GM12865 (cell line): Measurements from ENCODE around the gene TAF10.

Source experiments
- DNase-seq: peaks from one replicate; pipeline ENCODE4 v3.0.0; 2010; ENCODE audit warnings: low read depth
- H3K4me3 ChIP-seq: 2 replicates; pipeline ENCODE4 v1.5.1; 2011; ENCODE audit warnings: mild to moderate bottlenecking, low read depth, low read length, control low read depth
- CTCF ChIP-seq: IDR thresholded peaks from 2 replicates; pipeline ENCODE4 v1.5.1; 2011; ENCODE audit warnings: low read length, control low read depth, low read depth, inconsistent platforms; ENCODE audit not compliant: insufficient read depth; ENCODE audit errors: missing control alignments

Gene TAF10

DNA sequence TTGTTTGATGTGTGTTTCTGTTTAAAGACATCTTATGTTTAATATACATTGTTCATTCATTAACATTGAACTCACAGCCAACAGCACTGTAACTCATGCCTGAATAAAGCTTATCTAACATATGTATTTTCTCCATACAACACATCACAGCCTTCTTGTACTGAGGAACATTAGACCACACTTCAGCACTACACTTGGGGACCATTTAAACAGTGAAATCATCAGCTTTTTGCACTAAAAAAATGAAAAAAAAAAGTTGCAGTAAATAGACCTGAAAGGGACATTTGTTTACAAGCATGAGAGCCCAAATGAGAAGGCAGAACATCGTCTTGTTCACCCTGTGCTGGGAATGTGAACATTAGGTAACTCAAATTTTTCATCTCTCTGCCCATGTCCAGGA, 22.5 kb upstream of the TAF10 start:
- no peak for DNase-seq
- H3K4me3 ChIP-seq: no peak overlapping the region
- TF ChIP-seq CTCF: no peak

- TF ChIP-seq CTCF: no peak
- no peak overlapping the region for H3K4me3 ChIP-seq
- DNase-seq: no peak
Observed at GRCh38 chr11:6633422-6634408, 21.7 kb upstream of the TAF10 start.

DNA sequence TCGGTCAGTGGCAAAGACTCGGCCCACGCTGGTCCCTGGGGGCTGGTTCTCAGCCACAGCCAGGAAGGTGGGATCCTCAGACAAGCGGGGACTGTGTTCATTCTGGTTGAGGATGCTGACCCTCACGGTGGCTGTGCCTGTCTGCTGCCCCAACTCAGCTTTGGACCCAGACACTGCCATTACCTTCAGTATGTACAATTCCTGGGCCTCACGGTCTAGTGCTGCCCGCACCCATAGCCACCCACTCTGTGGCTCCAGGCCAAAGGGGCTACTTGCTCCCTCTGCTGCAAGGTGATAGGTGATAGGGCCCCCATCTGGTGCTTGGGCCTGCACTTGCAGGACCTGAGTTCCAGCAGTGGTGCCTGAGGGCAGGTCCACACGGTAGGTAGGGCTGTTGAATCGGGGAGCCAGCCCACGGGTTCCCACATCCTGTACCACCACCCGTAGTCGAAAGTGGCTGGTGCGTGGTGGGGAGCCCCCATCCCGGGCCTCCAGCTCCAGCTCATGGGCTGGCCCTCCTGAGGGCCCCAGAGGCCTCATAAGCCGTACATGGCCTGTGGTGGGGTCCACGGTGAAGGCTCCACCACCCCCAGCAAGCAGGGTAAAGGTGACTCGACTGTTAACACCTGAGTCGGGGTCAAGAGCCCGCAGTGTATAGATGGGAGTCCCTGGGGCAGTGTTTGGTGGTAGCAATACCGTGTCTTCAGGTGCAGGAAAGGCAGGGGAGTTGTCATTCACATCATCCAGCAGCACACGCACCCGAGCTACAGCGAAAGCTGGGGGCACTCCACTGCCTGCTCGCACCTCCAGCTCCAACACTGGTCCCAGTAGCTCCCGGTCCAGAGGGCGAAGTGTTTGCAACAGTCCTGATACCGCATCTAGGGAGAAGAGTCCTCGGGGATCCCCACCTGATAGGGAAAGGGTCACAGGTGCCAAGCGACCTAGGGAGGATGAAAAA, 20.4 kb upstream of the TAF10 start:
- no peak for DNase-seq
- no peak overlapping the region for H3K4me3 ChIP-seq
- TF ChIP-seq CTCF: no peak

DNA sequence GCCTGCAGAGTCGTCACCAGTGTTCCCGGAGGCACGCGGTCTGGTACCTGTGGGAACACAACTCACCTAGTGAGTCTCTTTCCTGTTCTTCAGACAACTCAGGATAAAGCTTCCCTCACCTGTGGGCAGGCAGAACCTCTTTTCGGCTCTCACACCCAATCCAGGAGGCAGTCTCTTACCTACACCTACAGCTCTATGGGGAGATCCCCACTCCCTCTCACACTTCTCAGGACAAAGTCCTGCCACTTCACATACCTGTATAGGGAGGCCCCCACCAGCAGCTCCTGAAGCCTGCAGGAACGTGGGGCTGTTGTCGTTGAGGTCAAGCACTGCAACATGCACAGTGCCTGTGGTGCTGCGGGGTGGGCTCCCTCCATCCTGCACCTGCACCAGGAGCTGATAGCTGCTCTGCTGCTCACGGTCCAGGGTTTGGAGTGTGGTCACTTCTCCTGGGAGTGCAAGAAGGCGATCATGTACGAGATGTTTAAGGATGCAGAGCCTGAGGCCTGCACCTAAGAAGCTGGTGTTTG, 19.4 kb upstream of the TAF10 start:
- TF ChIP-seq CTCF: no peak
- H3K4me3 ChIP-seq: no peak overlapping the region
- no peak for DNase-seq

DNA sequence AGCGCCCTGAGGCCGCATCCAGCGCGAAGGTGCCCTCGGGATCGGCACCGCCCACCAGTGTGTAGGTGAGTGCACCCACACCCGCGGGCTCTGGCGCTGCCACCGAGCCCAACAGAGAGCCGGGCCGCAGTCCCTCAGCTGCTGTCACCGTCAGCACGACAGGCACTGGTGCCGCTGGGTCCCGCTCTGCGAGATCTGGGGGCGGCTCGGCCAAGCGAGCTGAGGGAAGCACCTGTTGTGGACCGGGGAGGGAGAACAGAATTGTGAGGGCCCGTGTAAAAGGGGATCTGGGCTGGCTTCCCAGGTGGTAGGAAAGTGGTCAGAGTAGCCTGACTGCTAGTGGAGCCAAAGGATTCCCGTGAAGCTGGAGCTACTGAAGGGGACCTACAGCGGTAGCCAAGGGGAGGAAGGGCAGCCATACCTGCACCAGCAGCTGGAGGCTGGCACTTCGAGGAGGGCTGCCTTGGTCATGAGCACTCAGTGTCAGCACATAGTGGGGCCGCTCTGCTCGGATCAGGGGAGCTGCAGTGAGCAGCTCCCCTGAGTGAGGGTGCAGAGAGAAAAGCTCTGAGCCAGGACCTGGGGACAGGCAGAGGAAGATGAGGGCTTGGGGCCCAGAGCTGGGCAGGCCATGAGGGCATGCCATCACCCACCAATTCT, 18.7 kb upstream of the TAF10 start:
- TF ChIP-seq CTCF: no peak
- no peak for DNase-seq
- no peak overlapping the region for H3K4me3 ChIP-seq

GRCh38 chr11:6629892-6630631, 18.0 kb upstream of the TAF10 start:
- DNase-seq: no peak
- H3K4me3 ChIP-seq: no peak overlapping the region
- TF ChIP-seq CTCF: no peak
